DMS 273 (cell line): ENCODE measurements around the gene GFI1B.
"Not testable (repeated sequence)": the region's sequence is repeated elsewhere in the genome, so short reads cannot be mapped to it uniquely, and the experiment has no call there.

Experiments used
- DNase-seq: peaks from one replicate; lab custom pipeline; 2025; ENCODE audit not compliant: unreplicated experiment; lab: John Stamatoyannopoulos, UW

The GFI1B gene

GRCh38 chr9:132990781-132991180 is 12.3 kb downstream of the GFI1B start:
- no peak for DNase-seq

DNA sequence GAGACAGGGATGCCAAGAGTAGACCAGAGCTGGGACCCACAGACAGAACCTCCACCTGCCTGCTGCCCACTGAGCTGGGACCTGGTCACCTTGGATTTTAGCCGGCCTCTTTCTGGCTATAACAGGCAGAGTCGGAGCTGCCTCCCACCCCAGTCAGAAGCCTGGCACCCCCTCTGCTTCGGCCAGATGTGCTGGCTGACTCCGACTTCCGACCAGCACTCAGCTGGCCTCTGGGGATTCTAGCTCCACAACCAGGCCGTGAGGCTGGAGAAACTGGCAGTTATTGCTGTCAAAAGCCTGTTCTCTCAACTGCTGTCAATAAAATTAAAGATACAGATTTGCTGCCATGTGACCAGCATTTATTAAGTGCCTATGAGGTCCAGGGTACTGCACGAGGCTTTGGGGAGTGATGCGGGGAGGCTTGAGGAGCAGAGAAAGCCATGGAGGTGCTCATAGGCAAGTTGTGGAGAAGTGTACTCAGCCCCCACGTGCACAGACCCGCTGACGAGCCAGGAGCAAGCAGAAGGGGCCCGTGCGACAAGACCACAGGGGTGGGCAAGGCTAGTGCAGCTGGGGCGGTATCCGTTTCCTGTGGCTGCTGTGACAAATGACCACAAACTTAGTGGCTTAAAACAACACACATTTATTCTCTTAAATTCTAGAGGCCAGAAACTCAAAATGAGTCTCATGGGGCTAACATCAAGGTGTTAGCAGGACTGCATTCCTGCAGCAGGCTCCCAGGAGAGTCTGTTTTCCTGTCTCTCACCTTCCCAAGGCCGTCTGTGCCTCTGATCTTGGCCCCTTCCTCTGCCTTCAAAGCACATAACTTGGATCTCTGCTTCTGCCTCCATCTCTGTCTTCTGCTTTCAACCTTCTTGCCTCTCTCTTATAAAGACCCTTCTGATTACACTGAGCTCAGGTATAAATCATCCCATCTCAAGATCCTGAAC is 13.1 kb downstream of the GFI1B start:
- DNase-seq: no peak

DNA sequence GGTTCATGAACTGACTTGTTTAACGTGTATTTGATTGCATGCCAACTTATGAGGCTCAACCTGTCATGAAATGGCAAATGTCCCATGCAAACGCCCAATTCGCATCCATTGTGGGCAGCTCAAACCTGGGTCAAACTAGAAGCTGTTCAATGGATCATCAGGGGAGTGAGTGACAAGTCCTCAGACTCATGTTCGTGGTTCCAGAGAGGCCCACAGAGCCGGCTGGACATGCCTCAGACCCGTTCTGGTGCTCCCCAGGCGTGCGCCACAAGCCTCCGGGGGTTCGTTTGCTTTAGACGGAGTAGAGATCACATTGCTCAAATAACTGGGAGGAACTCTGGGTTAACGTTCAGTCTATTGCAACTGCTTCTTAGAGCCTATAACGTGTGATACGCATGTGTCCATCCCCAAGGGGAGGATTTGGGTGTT is 15.0 kb downstream of the GFI1B start:
- DNase-seq: peak; percentile 35

GRCh38 chr9:132994410-132995120 is 16.1 kb downstream of the GFI1B start:
- no peak for DNase-seq

DNA sequence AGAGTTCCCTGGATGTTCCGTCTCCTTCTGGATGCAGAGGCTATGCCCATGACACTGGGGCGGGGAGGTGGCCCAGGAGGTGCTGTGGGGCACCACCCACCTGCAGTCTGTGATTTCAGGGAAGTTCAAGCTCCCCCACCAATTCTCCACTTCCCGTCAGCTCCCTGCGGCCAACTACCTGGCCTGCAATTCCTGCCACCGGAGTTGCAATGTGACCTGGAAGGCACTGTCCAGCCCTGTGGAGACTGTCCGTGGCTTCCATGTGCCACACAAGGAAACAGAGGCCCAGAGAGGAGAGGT is 16.6 kb downstream of the GFI1B start:
- no peak for DNase-seq

- no peak for DNase-seq
These were observed 17.4 kb downstream of the GFI1B start for GRCh38 chr9:132995879-132996278.

- no peak for DNase-seq
These were observed 18.0 kb downstream of the GFI1B start for GRCh38 chr9:132996526-132996925.

- no peak for DNase-seq
These were observed 19.1 kb downstream of the GFI1B start for GRCh38 chr9:132997591-132997990.

GRCh38 chr9:132998221-132998620 is 19.7 kb downstream of the GFI1B start:
- DNase-seq: not testable (repeated sequence)

- DNase-seq: no peak
These were observed 20.5 kb downstream of the GFI1B start for GRCh38 chr9:132998831-132999635.

- DNase-seq: peak; percentile 48
These were observed 23.9 kb downstream of the GFI1B start for GRCh38 chr9:133002147-133003070.

DNA sequence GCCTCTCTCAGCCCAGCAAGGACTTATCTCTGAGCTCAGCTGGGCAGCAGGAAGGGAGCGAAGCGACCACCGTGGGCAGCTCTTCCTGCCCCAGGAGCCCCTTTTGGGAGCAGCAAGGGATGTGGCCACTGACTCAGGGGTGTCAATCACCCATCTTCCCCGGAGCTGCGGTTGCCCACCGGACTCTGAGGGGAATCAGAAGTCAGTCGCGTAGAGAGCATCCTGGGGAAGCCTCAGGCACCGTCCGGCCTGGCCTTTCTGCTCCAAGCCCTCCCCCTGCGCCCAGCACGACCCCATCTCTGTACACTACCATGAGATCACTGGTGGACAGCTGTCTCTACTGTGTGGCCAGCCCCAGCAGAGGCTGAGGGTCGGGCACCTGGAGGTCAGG is 24.6 kb downstream of the GFI1B start:
- no peak for DNase-seq

GRCh38 chr9:133003671-133004090 is 25.2 kb downstream of the GFI1B start:
- no peak for DNase-seq

- DNase-seq: no peak
These were observed 25.9 kb downstream of the GFI1B start for GRCh38 chr9:133004091-133004998.

DNA sequence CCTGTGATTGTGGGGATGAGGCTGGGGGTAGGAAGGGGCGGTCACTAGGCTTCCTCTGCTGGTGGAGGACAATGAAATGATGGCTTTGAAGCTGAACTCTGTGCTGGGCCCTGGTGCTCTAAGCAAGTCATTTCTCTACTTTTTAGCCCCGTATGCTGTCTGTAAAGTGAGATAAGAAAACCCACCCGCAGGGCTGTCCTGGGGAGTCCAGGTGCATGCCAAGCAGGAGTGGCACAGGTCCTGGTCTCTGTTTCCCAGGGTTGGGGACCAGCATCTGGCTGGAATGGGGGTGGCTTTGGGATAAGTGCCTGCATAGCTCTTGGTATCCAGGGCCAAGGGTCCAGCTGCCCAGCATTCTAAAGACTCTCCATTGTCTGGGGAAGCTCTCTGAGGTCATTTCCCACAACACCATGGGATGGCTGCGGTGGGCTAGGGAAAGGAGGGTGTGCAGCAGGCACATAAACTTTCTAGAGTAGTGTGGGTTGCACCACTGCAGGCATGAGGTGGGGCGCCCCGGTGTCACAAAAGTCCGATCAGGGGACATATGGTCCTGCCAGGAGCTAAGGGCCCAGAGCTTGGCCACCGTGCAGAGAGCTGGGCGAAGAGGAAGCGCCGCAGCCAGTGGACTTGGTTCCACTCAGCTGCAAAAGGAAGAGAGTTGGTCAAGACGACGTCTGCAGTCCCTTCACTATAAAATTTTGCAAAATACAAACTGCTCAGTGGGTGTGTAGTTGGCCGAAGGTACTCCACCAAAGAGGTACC is 26.7 kb downstream of the GFI1B start:
- no peak for DNase-seq

DNA sequence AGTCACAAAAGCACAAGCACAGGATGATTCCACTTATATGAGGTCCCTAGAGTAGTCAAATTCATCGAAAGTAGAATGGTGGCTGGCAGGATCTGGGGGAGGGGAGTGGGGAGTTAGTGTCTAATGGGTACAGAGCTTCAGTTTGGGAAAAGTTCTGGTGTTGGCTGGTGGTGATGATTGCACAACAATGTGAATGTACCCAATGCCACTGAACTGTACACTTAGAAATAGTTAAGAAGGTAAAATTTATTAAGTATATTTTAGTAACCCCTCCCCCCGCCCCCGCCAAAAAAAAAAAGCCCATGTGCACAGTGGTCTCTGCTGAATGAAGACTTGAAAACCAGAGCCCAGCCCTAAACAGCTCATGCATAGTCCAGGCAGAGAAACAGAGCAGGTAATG is 27.5 kb downstream of the GFI1B start:
- DNase-seq: no peak

GRCh38 chr9:133006731-133007352 is 28.3 kb downstream of the GFI1B start:
- no peak for DNase-seq

DNA sequence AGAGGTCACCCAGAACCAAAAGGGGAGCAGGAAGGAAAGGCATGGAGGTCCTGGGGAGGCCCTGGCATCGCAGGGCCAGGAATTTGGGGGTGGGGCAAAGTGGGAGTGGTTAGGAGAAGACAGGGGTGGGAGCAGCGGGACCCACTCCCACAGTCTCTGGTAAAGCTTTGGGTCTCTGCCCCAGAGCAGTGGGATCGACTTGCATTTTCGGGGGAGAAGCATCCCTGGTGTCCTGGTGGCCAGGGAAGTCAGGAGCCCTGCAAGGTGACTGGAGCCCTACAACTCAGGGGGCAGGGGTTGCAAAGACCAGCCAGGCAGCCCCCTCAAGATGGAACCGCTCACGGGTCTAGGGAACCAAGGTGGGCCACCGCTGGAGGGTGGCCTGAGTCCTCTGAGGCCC is 29.9 kb downstream of the GFI1B start:
- DNase-seq: no peak
